ENCODE data around the gene APCDD1L. TPM values are rescaled to one million over a fixed set of nuclear protein-coding genes. Genes with fewer than 3 reads are reported as not detected.

APCDD1L gene
- total RNA-seq, 1 donor from 2014 or later, result 16.4 TPM

DNA sequence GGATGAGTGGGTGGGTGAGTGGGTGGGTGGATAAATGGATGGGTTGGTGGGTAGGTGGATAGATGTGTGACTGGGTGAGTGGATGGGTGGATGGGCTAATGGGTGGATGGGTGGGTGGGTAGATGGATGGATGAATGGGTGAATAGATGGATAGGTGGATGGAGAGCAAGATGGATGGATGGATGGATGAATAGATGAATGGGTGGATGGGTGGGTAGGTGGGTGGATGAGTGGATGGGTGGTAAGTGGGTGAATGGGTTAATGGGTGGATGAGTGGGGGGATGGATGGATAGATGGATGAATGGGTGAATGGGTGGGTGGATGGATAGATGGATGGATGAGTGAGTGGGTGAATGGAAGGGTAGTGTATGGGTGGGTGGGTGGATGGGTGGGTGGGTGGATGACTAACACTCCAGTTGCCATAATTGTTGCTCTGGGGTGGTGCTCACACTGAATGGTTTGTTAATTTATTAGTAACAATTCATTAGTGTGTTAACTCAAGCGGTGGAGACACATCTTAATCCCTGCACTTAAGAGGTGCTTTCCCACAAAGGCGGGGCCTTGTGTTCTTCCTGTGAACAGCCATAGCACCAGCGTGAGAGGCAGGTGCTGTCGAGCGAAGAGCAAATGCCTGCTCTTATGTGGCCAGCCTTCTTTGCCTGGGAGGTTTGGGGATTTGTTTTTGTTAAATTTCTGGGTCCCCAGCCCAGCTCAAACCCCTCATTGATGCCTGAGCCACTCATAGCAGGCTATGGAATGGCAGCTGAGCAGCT lies 4.9 kb upstream of the APCDD1L start:
- no peaks in the 10 kb centered on the region for H3K27me3 Mint-ChIP-seq (ENCODE audit: low read depth, unreplicated experiment)
- Histone ChIP-seq H3K36me3 (ENCODE audit: insufficient read depth, low read length) (no peaks in the 10 kb centered on the region), H3K27ac (ENCODE audit: low read depth, low read length) (no peak overlapping the region), H3K9ac (ENCODE audit: low read length) (no peak overlapping the region), H3K4me1 (ENCODE audit: insufficient read depth, low read length) (peaks cover 25% of the 10 kb centered on the region), H3K79me2 (ENCODE audit: insufficient read depth, low read length) (peaks cover 20% of the 10 kb centered on the region), H2AFZ (ENCODE audit: low read depth, low read length) (no peak overlapping the region), H3K9me3 (ENCODE audit: insufficient read depth, low read depth, low read length) (peaks cover 3% of the 10 kb centered on the region), H3K4me2 (ENCODE audit: low read length) (no peak overlapping the region), H3K4me3 (ENCODE audit: insufficient read depth, low read depth, low read length) (no peak overlapping the region), H4K20me1 (ENCODE audit: insufficient read depth, low read length) (no peaks in the 10 kb centered on the region), H3K27me3 (ENCODE audit: insufficient read depth, low read length) (peaks cover 3% of the 10 kb centered on the region)
- FAIRE-seq, result no peak
- no peak overlapping the region for H3K4me3 Mint-ChIP-seq (ENCODE audit: unreplicated experiment)
- peaks cover 26% of the 10 kb centered on the region for H3K4me1 Mint-ChIP-seq (ENCODE audit: low read depth, unreplicated experiment)
- no peak for DNase-seq (ENCODE audit: low read depth)
- H3K36me3 Mint-ChIP-seq (ENCODE audit: low read depth, unreplicated experiment), result peaks cover 10% of the 10 kb centered on the region
- H3K9me3 Mint-ChIP-seq (ENCODE audit: unreplicated experiment), result peaks cover 4% of the 10 kb centered on the region
- no peak overlapping the region for H3K27ac Mint-ChIP-seq (ENCODE audit: unreplicated experiment)
- TF ChIP-seq CTCF (IDR thresholded peaks at IDR 0.05; ENCODE audit: insufficient read depth, low read depth, low read length), result no peak

DNA sequence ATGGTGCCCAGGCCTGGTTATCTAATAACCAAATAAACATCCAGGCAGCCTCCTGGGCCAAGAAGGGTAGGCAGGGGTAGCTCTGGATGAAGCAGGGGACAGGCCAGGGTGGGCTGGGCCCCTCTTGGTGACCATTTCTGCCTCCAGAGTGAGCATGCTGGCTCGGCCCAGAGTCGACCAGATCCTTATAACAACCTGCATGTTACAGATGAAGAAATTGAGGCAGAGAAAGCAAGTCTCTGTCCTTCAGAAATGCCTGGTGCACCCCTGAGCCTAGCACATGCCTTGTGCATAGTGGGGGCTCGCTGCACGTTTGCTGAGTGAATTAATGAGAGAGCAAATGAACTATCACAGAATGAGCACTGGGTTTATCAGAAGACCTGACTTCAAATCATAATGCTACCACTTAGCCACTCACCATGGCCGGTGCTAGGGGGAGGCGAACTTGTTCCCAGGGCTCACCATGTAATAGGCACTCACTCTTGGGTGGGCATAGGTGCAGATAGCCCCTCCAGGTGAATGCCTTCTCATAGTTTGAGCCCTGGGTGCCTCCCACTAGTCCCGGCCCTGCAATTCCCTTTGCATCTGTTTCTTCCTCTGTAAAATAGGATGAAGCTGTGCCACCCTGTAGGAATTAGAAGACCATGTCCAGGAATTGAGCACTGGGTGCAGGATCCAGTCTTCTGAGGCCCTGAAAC lies 3.8 kb upstream of the APCDD1L start:
- Mint-ChIP-seq H3K4me3 (ENCODE audit: unreplicated experiment) (no peak overlapping the region), H3K9me3 (ENCODE audit: unreplicated experiment) (no peaks in the 10 kb centered on the region), H3K4me1 (ENCODE audit: low read depth, unreplicated experiment) (peaks cover 18% of the 10 kb centered on the region), H3K27me3 (ENCODE audit: low read depth, unreplicated experiment) (no peaks in the 10 kb centered on the region), H3K27ac (ENCODE audit: unreplicated experiment) (no peak overlapping the region), H3K36me3 (ENCODE audit: low read depth, unreplicated experiment) (peaks cover 8% of the 10 kb centered on the region)
- Histone ChIP-seq H3K9ac (ENCODE audit: low read length) (no peak overlapping the region), H3K36me3 (ENCODE audit: insufficient read depth, low read length) (no peaks in the 10 kb centered on the region), H2AFZ (ENCODE audit: low read depth, low read length) (no peak overlapping the region), H3K9me3 (ENCODE audit: insufficient read depth, low read depth, low read length) (no peaks in the 10 kb centered on the region), H4K20me1 (ENCODE audit: insufficient read depth, low read length) (no peaks in the 10 kb centered on the region), H3K27me3 (ENCODE audit: insufficient read depth, low read length) (peaks cover 3% of the 10 kb centered on the region), H3K79me2 (ENCODE audit: insufficient read depth, low read length) (peaks cover 25% of the 10 kb centered on the region), H3K4me1 (ENCODE audit: insufficient read depth, low read length) (peaks cover 17% of the 10 kb centered on the region), H3K4me2 (ENCODE audit: low read length) (no peak overlapping the region), H3K4me3 (ENCODE audit: insufficient read depth, low read depth, low read length) (no peak overlapping the region), H3K27ac (ENCODE audit: low read depth, low read length) (no peak overlapping the region)
- DNase-seq (ENCODE audit: low read depth) (no peak), FAIRE-seq (no peak)
- TF ChIP-seq EZH2 (IDR thresholded peaks at IDR 0.05; ENCODE audit: insufficient read depth, low read length), result no peak
- TF ChIP-seq CTCF (IDR thresholded peaks at IDR 0.05; ENCODE audit: insufficient read depth, low read depth, low read length), result no peak

GRCh38 chr20:58518387-58518786 lies 3.2 kb upstream of the APCDD1L start:
- Mint-ChIP-seq H3K36me3 (ENCODE audit: low read depth, unreplicated experiment) (peaks cover 8% of the 10 kb centered on the region), H3K9me3 (ENCODE audit: unreplicated experiment) (no peaks in the 10 kb centered on the region), H3K4me3 (ENCODE audit: unreplicated experiment) (no peak overlapping the region), H3K27ac (ENCODE audit: unreplicated experiment) (no peak overlapping the region), H3K4me1 (ENCODE audit: low read depth, unreplicated experiment) (peaks cover 11% of the 10 kb centered on the region), H3K27me3 (ENCODE audit: low read depth, unreplicated experiment) (peaks cover 2% of the 10 kb centered on the region)
- Histone ChIP-seq H3K9ac (ENCODE audit: low read length) (no peak overlapping the region), H3K4me1 (ENCODE audit: insufficient read depth, low read length) (peaks cover 17% of the 10 kb centered on the region), H2AFZ (ENCODE audit: low read depth, low read length) (no peak overlapping the region), H3K9me3 (ENCODE audit: insufficient read depth, low read depth, low read length) (no peaks in the 10 kb centered on the region), H3K79me2 (ENCODE audit: insufficient read depth, low read length) (peaks cover 31% of the 10 kb centered on the region), H4K20me1 (ENCODE audit: insufficient read depth, low read length) (peaks cover 5% of the 10 kb centered on the region), H3K27me3 (ENCODE audit: insufficient read depth, low read length) (peaks cover 9% of the 10 kb centered on the region), H3K36me3 (ENCODE audit: insufficient read depth, low read length) (no peaks in the 10 kb centered on the region), H3K4me3 (ENCODE audit: insufficient read depth, low read depth, low read length) (no peak overlapping the region), H3K27ac (ENCODE audit: low read depth, low read length) (no peak overlapping the region), H3K4me2 (ENCODE audit: low read length) (no peak overlapping the region)
- no peak for TF ChIP-seq EZH2 (IDR thresholded peaks at IDR 0.05; ENCODE audit: insufficient read depth, low read length)
- TF ChIP-seq CTCF (IDR thresholded peaks at IDR 0.05; ENCODE audit: insufficient read depth, low read depth, low read length), result no peak
- FAIRE-seq (no peak), DNase-seq (ENCODE audit: low read depth) (no peak)
